GM19025 (cell line): ENCODE measurements around the gene USP50.
"Not testable (repeated sequence)": the region's sequence is repeated elsewhere in the genome, so short reads cannot be mapped to it uniquely, and the experiment has no call there.

ENCODE experiments used
- ATAC-seq: cut with Tn5 transposase; IDR thresholded peaks from one replicate; pipeline ENCODE4 v1.9.1; 2021; ENCODE audit warnings: mild to moderate bottlenecking, low read depth, moderate library complexity; ENCODE audit not compliant: unreplicated experiment

The USP50 gene

DNA sequence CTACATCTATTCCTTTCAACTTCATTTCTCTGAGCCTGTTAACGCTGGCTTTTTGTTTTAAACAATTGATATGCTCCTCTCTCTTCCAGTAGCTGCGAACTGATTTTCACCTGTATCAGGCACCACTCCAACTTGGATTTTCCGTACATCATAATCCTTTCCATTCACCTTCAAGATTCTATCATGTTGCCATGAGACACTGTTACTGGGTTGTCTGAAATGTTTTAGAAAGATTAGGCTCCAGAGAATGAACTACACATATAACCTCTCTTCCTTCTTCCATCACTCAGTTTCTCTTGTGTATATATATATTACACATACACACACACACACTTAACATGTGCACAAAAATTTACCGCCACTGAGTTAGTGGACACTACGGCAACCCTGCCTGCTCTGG is at the start of gene USP50:
Gene USP50 (minus strand): TSS at position 101 of the 400 bp plus-strand sequence. CDS start 141 bp downstream, outside the sequence.
- ATAC-seq = no peak

DNA sequence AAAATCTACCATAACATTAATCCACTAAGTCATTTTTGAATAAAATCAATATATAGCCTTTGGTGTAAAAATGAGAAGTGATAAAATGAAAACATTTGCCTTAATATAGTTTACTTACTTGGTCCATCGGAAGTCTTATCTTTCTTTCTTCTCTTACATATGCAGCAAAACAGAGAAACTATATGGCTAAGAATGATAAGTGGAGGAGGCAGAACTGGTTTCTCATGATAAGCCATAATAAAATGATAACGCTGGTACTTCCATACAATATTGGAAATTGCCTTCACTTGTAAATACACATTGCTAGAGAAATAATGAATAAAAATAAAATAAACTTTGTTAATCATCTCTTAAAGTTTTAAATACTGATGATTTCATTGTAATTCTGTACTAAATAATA is 47.8 kb upstream of the USP50 start:
- ATAC-seq = no peak

DNA sequence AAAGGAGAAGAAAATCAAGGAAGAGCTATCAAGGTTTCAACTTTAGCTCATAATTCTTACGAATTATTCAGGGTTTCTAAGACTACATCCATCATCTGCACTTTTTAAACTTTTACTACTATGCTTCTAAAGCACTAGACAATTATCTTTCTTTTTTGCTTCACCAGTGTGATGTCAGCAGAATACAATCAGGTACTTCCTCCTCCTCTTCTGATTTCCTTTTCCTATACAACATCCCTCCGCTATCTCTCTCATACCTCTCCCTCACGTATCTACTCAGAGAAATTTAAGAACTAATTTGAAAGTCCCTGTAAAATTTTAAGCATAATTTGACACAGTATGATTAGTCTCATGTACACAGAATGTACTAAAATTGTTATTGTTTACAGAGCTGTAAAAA is 47.3 kb upstream of the USP50 start:
- no peak for ATAC-seq

DNA sequence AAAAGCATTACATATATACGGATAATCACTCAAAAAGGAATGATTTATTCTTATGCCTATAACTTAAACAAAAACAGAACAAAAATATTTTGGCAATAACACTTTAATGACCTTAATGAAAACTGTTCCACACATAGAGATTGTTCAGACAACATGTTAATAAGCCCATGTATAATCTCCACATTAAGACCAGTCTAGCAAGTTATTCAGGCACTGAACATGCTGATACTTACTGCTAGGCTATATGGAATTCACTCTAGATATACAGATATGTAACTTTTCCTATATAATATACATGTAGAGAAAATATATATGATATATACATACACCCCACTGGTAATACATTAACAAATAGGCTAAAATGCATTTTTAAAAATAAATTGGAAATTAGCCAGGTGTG is 43.8 kb upstream of the USP50 start:
- no peak for ATAC-seq

DNA sequence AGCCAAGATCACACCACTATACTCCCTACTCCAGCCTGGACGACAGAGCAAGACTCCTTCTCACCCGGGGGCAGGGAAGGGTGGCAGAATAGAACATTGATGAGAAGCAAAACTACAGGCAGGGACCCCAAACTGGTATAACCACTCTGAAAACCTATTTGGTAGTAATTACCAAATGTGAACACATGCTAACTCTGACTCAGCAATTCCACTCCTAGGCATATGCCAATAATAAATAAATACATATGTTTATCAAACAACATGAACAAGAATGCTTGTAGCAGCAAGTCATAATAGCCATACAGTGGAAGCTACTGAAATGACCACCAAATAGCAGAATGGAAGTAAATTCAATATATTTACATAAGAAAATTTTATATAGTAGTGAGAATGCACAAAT is 31.0 kb upstream of the USP50 start:
- no peak for ATAC-seq

DNA sequence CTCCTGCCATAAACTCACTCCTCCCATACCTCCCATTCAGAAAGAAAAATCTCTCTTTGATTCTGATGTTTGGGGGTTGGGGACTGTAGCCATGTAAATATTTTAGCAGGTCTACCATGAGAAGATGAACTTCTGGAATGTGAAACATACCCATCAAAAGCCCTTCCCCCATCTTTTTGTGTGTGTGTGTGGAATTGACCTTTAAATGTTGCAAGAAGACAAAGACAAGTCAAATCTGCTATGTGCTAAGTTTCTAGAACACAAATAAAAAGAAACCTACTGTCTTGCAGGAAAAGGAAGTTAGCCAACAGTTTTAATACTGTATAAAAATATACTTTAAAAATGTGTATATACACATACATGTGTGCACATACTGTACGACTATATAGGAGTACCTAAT is 29.7 kb upstream of the USP50 start:
- ATAC-seq = no peak

DNA sequence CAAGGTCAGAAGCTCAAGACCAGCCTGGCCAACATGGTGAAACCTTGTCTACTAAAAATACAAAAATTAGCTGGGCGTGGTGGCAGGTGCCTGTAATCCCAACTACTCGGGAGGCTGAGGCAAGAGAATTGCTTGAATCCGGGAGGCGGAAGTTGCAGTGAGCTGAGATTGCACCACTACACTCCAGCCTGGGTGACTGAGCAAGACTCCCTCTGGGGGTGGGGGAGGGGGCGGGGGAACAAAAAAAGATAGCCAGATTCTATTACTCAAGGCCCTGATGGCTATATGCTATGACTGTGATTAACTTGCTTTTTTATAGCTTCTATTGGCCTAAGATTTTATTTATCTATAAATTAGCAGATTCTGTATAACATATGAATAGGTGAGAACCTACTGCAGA is 27.4 kb upstream of the USP50 start:
- ATAC-seq = not testable (repeated sequence)

DNA sequence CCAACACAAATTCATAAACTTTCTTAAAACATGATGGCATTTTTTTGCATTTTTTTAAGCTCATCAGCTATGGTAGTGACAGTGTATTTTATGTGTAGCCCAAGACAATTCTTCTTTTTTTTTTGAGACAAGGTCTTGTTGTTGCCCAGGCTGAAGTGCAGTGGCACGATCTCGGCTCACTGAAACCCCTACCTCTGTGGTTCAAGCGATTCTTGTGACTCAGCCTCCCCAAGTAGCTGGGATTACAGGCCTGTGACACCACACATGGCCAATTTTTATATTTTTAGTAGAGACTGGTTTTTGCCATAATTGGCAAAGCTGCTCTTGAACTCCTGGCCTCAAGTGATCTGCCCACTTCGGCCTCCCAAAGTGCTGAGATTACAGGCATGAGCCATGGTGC is 17.3 kb upstream of the USP50 start:
- no peak for ATAC-seq

DNA sequence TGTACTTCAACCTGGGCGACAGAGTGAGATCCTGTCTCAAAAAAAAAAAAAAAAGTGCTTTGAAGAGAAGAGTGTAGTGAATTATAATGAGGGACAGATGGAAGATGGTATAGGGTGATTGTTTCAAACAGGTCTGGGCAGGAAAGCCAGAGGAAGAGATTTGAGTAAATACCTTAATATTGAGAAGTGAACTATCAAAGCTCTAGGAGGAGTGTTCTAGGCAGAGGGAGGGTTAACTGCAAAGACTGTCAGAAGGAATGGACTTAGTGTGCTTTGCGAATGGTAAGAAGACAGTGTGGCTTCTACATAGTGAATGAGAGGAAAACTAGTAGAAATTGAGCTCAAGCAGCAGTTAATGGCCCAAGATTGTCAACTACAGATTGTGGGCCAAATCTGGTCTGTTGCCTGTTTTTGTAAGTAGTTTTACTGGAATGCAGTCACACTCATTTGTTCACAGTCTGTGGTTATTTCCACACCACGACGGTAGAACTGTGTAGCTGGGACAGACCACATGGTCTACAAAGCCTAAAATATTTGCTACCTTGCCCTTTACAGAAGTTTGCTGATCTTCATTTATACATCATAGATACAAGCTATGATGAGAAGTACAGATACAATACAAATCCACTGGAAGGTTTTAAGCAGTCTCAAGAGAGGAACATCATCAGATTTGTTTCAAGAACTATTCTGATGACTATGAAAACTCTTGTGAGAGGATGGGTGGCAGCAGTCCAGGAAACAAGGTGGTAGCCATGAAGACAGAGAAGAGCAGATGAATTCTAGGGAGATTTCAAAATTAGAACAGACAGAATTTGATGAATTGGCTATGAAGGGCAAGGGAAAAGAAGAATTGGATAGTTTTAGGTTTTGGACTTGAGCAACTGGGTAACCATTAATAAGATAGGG is 16.5 kb upstream of the USP50 start:
- ATAC-seq = no peak

DNA sequence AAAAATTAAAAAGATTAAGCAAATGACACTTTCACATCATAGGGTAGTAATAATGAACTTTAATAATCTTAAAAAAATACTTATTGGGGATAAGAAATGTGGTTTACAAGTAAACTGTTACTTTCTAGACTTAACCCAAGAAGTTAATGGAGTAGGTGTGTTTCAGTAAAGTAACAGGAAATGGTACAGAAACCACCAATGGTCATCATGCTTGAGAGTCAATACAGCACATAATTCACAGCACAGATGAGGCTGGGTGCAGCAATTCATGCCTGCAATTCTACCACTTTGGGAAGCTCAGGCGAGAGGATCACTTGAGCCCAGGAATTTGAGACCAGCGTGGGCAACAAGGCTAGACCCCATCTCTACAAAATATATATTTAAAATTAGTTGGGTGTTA is 11.5 kb upstream of the USP50 start:
- no peak for ATAC-seq

DNA sequence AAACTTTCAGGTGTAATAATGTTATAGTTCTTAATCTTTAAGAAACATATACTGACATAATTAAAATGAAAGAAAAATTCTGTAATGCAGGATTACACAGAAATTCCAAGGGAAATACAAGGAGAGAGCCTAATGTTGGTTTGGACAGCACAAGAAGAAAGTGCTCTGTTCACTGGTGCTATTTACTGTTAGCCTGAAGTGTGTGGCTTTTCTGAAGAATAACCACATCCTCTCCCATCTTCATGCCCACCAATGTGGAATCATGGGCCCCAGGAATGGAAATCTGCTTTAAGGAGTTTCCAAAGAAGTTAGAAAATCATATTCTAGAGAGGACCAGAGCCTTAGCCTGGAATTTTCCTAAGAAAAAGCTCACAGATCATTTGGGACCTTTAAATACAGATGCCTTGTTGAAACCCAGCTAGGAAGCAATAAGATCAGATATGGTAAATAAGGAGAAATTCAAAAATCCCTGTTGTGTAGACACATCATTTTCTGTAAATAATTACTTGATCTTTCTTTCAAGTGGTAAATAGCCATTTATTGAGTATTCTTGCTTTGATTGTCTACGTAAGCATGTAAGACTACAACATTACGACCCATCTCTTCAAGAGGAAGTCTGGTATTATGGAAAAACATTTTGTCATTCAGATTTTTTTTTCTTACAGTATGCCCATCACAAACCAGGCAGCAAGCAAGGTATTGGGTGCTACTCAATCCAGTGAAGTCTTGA is 10.3 kb upstream of the USP50 start:
- no peak for ATAC-seq

DNA sequence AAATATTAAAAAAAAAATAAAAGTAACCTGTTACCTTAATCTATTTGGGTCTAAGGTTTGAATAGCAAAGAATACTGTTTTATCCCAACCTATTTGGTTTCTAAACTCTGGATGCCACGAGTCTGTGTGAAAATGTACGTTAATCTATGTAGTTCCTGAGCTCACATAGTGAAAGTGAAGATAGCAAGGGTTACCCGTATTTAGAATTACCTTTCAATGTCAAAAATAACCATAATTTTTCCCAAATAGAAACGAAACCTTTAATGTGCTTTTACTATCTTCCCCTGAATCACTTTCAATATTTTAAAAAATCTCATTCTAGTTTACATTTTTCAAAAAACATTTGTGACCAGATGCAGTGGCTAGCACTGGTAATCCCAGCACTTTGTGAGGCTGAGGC is 5.8 kb upstream of the USP50 start:
- no peak for ATAC-seq

DNA sequence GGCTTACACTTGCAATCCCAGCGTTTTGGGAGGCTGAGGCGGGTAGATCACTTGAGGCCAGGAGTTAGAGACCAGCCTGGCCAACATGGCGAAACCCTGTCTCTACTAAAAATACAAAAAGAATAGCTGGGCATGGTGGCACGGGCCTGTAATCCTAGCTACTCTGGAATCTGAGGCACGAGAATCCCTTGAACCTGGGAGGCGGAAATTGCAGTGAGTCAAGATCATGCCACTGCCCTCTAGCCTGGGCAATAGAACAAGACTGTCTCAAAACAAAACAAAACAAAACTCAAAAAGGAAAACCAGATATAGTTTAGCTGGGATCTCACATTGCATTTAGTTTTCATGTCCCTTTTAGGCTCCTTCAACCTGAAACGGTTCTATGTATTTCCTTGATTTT is 2.9 kb upstream of the USP50 start:
- ATAC-seq = no peak

DNA sequence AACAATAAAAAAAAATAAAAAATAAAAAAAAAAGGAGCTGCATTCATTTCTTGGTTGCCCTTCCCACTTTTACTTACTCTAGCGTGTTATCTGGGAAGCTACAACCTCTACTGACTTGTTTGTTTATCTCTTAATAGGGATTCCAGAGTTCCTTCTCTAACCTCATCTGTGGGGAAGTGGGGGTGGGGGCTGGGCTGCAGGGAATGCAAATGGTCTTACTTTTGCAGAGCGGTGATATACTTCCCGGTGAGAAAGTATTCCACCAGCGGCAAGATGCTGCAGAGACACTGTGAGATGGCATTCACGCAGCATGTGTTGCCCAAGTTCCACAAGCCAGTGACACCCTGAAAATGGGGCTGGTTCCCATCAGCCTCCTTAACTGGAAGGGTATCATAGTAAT is 2.1 kb downstream of the USP50 start:
- no peak for ATAC-seq

DNA sequence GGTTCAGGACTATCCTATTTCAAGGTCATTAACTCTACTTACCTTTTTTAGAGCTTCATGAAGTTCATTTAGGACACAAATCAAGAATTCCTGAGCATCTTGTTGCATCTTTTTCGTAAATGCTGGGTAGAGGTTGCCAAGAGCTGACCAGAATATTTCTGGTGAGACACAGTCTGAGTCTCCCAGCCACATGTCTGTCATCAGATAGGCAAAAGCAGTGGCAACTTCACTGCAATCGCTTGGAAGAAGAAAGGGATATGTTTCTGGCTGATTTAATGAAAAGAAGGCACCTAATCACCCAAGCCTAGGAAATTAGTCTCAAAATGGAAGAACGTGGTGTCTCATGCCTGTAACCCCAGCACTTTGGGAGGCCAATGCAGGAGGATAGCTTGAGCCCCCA is 2.9 kb downstream of the USP50 start:
- no peak for ATAC-seq

DNA sequence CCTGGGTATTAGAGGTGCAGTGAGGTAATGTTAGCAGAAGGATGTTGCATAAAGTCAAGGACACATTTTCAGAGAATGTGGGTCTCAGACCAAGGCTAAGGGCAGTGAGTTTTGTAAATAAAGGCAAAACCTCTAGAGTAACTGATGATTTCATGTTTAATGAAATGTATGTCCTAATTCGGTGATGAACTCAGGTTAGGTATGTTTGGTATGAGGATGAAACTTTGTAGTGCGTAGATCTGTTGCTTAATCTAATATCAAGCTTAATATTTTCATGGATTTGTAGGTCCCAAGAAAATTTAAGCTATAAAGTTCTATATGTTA is 3.6 kb downstream of the USP50 start:
- no peak for ATAC-seq

DNA sequence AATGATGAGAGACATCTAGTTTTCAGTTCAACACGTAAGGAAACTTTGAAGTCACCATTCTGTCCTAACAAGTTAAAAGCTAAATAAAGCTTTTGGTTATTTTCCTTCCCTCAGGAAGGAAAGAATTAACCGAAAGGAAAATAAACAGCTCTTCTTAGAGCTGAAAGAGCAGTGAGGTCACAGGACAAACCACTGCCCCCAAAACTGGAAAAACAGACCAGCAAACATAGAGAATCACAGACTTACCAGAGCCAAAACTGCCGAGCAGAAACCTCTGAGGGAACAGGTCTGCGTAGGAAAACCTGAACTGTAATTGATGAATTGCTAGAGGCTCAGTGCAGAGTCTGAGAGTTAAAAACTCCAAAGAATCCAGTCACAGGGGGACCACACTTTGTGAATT is 14.7 kb downstream of the USP50 start:
- ATAC-seq = no peak

DNA sequence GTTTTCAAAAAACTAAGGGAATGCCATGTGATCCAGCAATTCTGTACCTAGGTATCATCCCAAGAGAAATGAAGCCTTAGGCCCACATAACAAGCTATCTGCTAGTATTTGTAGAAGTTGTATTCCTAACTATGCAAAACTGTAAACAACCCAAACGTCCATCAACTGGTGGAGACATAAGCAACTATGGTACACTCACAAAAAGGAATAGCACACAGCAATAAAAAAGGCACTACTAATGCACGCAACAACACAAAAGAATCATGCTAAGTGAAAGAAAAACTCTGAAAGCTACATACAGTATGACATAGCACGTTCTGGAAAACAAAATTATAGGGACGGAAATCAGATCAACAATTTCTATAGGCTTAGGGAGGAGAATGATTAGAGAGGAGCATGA is 15.3 kb downstream of the USP50 start:
- no peak for ATAC-seq

DNA sequence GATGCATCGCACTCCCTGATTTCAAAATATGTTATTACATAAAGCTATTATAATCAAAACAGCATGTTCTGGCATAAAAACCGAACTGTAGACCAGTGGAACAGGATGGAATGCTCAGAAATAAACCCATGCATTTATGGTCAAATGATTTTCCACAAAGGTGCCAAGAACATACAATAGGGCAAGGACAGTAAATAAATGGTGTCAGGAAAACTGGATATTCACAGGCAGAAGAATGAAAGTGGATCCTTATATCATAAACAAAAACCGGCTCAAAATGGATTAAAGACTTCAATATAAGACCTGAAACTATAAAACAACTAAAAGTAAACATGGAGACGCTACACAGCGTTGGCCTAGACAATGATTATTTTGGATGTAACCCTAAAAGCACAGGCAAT is 22.6 kb downstream of the USP50 start:
- ATAC-seq = no peak

DNA sequence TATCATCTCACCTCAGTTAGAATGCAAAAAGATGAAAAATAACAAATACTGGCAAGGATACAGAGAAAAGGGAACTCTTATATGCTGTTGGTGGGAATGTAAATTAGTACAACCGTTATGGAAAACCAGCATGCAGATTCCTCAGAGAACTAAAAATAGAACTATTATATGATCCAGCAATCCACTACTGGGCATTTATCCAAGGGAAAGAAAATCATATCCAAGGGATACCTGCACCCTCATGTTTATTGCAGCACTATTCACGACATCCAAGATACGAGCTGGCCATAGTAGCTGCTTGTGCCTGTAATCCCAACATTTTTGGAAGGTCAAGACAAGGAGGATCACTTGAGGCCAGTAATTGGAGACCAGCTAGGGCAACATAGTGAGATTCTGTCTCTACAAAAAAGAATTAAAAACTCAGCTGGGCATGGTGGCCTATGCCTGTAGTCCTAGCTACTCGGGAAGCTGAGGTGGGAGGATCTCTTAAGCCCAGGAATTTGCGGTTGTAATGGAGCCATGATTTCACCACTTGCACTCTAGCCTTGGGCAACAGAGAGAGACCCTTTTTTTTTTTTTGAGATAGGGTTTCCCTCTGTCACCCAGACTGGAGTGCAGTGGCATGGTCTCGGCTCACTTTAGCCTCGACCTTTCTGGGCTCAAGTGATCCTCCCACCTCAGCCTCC is 26.6 kb downstream of the USP50 start:
- no peak for ATAC-seq

DNA sequence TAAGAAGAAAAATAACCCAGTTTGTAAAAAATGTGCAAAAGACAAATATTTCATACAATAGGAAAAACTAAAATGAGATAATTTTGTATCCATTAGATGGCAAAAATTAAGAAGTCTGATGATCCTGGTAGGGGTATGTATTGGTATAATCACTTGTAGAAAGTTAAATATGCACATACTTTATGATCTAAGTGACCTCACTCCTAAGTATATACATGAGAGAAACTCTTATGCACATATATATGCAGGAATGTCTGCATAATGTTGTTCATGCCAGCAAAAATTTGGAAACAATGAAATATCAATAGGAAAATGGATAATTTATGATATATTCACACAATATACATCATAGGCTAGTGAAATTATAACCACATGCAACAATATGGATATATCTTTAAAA is 33.5 kb downstream of the USP50 start:
- ATAC-seq = no peak

DNA sequence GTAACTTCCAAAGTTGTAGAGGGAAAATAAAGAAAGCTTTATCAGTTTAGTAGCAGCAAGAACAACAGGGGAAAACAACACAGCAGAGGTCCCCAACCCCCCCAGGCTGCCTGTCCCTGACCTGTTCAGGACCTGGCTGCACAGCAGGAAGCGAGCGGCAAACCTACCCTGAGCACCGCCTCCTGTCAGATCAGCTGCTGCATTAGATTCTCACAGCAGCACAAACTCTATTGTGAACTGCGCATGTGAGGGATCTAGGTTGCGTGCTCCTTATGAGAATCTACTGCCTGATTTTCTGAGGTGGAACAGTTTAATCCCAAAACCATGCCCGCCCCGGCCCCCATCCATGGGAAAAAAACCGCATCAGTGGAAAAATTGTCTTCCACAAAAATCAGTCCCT is 40.3 kb downstream of the USP50 start:
- ATAC-seq = no peak
